HCT116 (cell line): ENCODE data around the gene EIF3L. TPM values are rescaled to one million over a fixed set of nuclear protein-coding genes. Genes with fewer than 3 reads are reported as not detected.

ENCODE experiments used
- ATAC-seq: fragments of 200-7000 bp; cut with Tn5 transposase; 2 replicates; pipeline ENCODE4 v1.9.1; 2020; ENCODE audit warnings: mild to moderate bottlenecking, moderate library complexity
- BruUV-seq: library from RNA; stranded (reverse); fragments of 400-500 nt; replicated peaks from 2 replicates; lab custom pipeline; 2021; lab: Mats Ljungman, UMichigan
- CTCF ChIA-PET: fragments of 300-600 bp; sonication (Branson Sonifier 250); formaldehyde crosslinking; loops from one replicate; lab custom pipeline; 2021; ENCODE audit warnings: antibody characterized with exemption; lab: Charles Lee
- POLR2A ChIA-PET: fragments of 300-600, 350-600 bp; sonication (Branson Sonifier 250); formaldehyde crosslinking; loops from one replicate; lab custom pipeline; 2021; ENCODE audit warnings: antibody characterized with exemption; lab: Charles Lee
- RAD21 ChIA-PET, 2 experiments: fragments of 300-600 bp; sonication (Branson Sonifier 250); formaldehyde crosslinking; loops; one replicate each; lab custom pipeline; 2023; ENCODE audit warnings: low total read pairs in 2 of 2; ENCODE audit not compliant: uncharacterized antibody in 2 of 2, unreplicated experiment in 2 of 2, low non-redundant PET in 1 of 2; lab: Charles Lee
- DNase-seq: peaks from one replicate; pipeline ENCODE4 v3.0.0-alpha.2; 2010; ENCODE audit warnings: low read depth, low spot score
- H2AFZ ChIP-seq: fragments of 200-600 bp; shearing (Covaris generic), sonication (generic); 2 replicates; pipeline ENCODE4 v1.6.1; 2017; ENCODE audit warnings: low read depth, mixed run types, mixed read lengths, antibody characterized with exemption, low read length; ENCODE audit not compliant: poor library complexity, severe bottlenecking
- H3K27ac ChIP-seq: 2 replicates; pipeline ENCODE4 v1.5.1; 2012; ENCODE audit warnings: low read depth, low read length
- H3K27me3 ChIP-seq: fragments of 200-600 bp; sonication (generic); 2 replicates; pipeline ENCODE4 v1.6.1; 2016; ENCODE audit warnings: mixed run types, low read length, mixed read lengths; ENCODE audit not compliant: insufficient read depth
- H3K36me3 ChIP-seq, 2 experiments: fragments of 200-500 bp in 1 of 2; fragments of 200-600 bp in 1 of 2; sonication (Bioruptor generic) in 1 of 2; sonication (generic) in 1 of 2; 2 replicates each; pipeline versions ENCODE4 v1.5.1 to v1.6.1; 2014 to 2016; ENCODE audit warnings: low read length in 2 of 2, inconsistent platforms in 1 of 2, mixed read lengths in 1 of 2, mixed run types in 1 of 2; ENCODE audit not compliant: insufficient read depth in 2 of 2, control insufficient read depth in 1 of 2
- H3K4me1 ChIP-seq, 2 experiments: fragments of 200-600 bp in 1 of 2; sonication (generic) in 1 of 2; 2 replicates each; pipeline versions ENCODE4 v1.5.1 to v1.6.1; 2012 to 2017; ENCODE audit warnings: low read length in 2 of 2, inconsistent platforms in 1 of 2, mild to moderate bottlenecking in 1 of 2, mixed read lengths in 1 of 2, mixed run types in 1 of 2, moderate library complexity in 1 of 2; ENCODE audit not compliant: insufficient read depth in 2 of 2, control insufficient read depth in 1 of 2
- H3K4me2 ChIP-seq: fragments of 200-600 bp; sonication (generic); 2 replicates; pipeline ENCODE4 v1.6.1; 2017; ENCODE audit warnings: mixed run types, low read length, mixed read lengths
- H3K4me3 ChIP-seq, 2 experiments: fragments of 200-600 bp in 1 of 2; sonication (generic) in 1 of 2; replicated peaks in 1 of 2; 2 replicates each; pipeline ENCODE4 v1.5.1; 2011 to 2016; ENCODE audit warnings: low read length in 2 of 2, control low read depth in 1 of 2, low read depth in 1 of 2, mild to moderate bottlenecking in 1 of 2, mixed read lengths in 1 of 2, mixed run types in 1 of 2
- H3K79me2 ChIP-seq: fragments of 200-600 bp; sonication (generic); 2 replicates; pipeline ENCODE4 v1.6.1; 2017; ENCODE audit warnings: mild to moderate bottlenecking, mixed run types, low read length, moderate library complexity, mixed read lengths; ENCODE audit not compliant: insufficient read depth
- H3K9ac ChIP-seq: fragments of 200-600 bp; sonication (generic); 2 replicates; pipeline ENCODE4 v1.6.1; 2016; ENCODE audit warnings: low read length, mixed read lengths
- H3K9me2 ChIP-seq: fragments of 200-600 bp; sonication (generic), shearing (Covaris generic); 2 replicates; pipeline ENCODE4 v1.6.1; 2017; ENCODE audit warnings: mixed run types, mild to moderate bottlenecking, moderate library complexity; ENCODE audit not compliant: insufficient read depth
- H3K9me3 ChIP-seq, 2 experiments: fragments of 200-500 bp in 1 of 2; fragments of 200-600 bp in 1 of 2; sonication (Bioruptor generic) in 1 of 2; sonication (generic) in 1 of 2; 2 replicates each; pipeline ENCODE4 v1.6.1; 2014 to 2017; ENCODE audit warnings: low read length in 2 of 2, mixed read lengths in 2 of 2, inconsistent platforms in 1 of 2, low read depth in 1 of 2, mild to moderate bottlenecking in 1 of 2, mixed run types in 1 of 2, moderate library complexity in 1 of 2; ENCODE audit not compliant: control insufficient read depth in 1 of 2, insufficient read depth in 1 of 2
- H4K20me1 ChIP-seq: fragments of 200-600 bp; sonication (generic), shearing (Covaris generic); 2 replicates; pipeline ENCODE4 v1.6.1; 2017; ENCODE audit warnings: mixed run types, mild to moderate bottlenecking, moderate library complexity; ENCODE audit not compliant: insufficient read depth
- CBX3 ChIP-seq: IDR thresholded peaks from 2 replicates; pipeline ENCODE4 v1.6.1; 2012; ENCODE audit warnings: low read depth
- ELF1 ChIP-seq: IDR thresholded peaks from 2 replicates; pipeline ENCODE4 v1.6.1; 2012; ENCODE audit warnings: low read depth, borderline replicate concordance
- EZH2 ChIP-seq: fragments of 200-600 bp; sonication (generic); IDR thresholded peaks from 2 replicates; pipeline ENCODE4 v1.6.1; 2017; ENCODE audit warnings: antibody characterized with exemption, mixed run types
- JUND ChIP-seq: IDR thresholded peaks from 2 replicates; pipeline ENCODE4 v1.6.1; 2012
- MAX ChIP-seq: IDR thresholded peaks from 2 replicates; pipeline ENCODE4 v1.6.1; 2012
- POLR2A ChIP-seq: IDR thresholded peaks from 2 replicates; pipeline ENCODE4 v1.7.0; 2011; ENCODE audit warnings: borderline replicate concordance; ENCODE audit not compliant: insufficient read depth, insufficient read length; ENCODE audit errors: extremely low read depth
- POLR2AphosphoS5 ChIP-seq: IDR thresholded peaks from 2 replicates; pipeline ENCODE4 v1.6.1; 2011; ENCODE audit warnings: mild to moderate bottlenecking, low read depth, low read length, moderate library complexity
- SIN3A ChIP-seq: IDR thresholded peaks from 2 replicates; pipeline ENCODE4 v1.6.1; 2012; ENCODE audit warnings: low read depth
- SP1 ChIP-seq: IDR thresholded peaks from 2 replicates; pipeline ENCODE4 v1.6.1; 2012; ENCODE audit warnings: low read depth
- SRF ChIP-seq: IDR thresholded peaks from 2 replicates; pipeline ENCODE4 v1.6.1; 2012; ENCODE audit warnings: low read depth
- TCF7L2 ChIP-seq: IDR thresholded peaks from 2 replicates; pipeline ENCODE4 v1.7.0; 2011; ENCODE audit warnings: borderline replicate concordance, inconsistent platforms; ENCODE audit not compliant: insufficient read depth, insufficient read length; ENCODE audit errors: extremely low read depth
- YY1 ChIP-seq: IDR thresholded peaks from 2 replicates; pipeline ENCODE4 v1.6.1; 2011; ENCODE audit warnings: low read length, low read depth, moderate library complexity, mild to moderate bottlenecking; ENCODE audit not compliant: insufficient replicate concordance; ENCODE audit errors: extremely low read depth
- ZFX ChIP-seq: fragments of 450-650 bp; IDR thresholded peaks from 2 replicates; pipeline ENCODE4 v1.6.1; 2017
- intact Hi-C: fragments of 100-400 bp; cut with micrococcal nuclease; formaldehyde crosslinking; loops from 2 replicates; pipeline ENCODE4 v1.10.0; 2022
- total RNA-seq: library from RNA; stranded (reverse); gene quantifications from one replicate; pipeline ENCODE4 v1.2.1, GENCODE V29; 2021; ENCODE audit not compliant: unreplicated experiment
- TF ChIP-seq, protein P1 (sequence below): IDR thresholded peaks from 2 replicates; pipeline ENCODE4 v1.6.1; 2012; ENCODE audit warnings: low read depth
- TF ChIP-seq, protein P2 (sequence below), 3 experiments: fragments of 200-600 bp in 1 of 3; sonication (generic) in 1 of 3; IDR thresholded peaks in 2 of 3; conservative IDR thresholded peaks in 1 of 3; 2 replicates each; pipeline ENCODE4 v1.5.1; 2012 to 2017; ENCODE audit warnings: low read depth in 2 of 3, low read length in 2 of 3, antibody characterized with exemption in 1 of 3, borderline replicate concordance in 1 of 3, control low read depth in 1 of 3, mild to moderate bottlenecking in 1 of 3, mixed read lengths in 1 of 3, mixed run types in 1 of 3, moderate library complexity in 1 of 3; ENCODE audit not compliant: insufficient read depth in 1 of 3
- TF ChIP-seq, protein P3 (sequence below): IDR thresholded peaks from 2 replicates; pipeline ENCODE4 v1.6.1; 2011; ENCODE audit warnings: mild to moderate bottlenecking, low read length, moderate library complexity; ENCODE audit not compliant: insufficient replicate concordance; ENCODE audit errors: extremely low read depth

EIF3L gene
- total RNA-seq, 1 experiment from 2014 or later: 687 TPM

DNA sequence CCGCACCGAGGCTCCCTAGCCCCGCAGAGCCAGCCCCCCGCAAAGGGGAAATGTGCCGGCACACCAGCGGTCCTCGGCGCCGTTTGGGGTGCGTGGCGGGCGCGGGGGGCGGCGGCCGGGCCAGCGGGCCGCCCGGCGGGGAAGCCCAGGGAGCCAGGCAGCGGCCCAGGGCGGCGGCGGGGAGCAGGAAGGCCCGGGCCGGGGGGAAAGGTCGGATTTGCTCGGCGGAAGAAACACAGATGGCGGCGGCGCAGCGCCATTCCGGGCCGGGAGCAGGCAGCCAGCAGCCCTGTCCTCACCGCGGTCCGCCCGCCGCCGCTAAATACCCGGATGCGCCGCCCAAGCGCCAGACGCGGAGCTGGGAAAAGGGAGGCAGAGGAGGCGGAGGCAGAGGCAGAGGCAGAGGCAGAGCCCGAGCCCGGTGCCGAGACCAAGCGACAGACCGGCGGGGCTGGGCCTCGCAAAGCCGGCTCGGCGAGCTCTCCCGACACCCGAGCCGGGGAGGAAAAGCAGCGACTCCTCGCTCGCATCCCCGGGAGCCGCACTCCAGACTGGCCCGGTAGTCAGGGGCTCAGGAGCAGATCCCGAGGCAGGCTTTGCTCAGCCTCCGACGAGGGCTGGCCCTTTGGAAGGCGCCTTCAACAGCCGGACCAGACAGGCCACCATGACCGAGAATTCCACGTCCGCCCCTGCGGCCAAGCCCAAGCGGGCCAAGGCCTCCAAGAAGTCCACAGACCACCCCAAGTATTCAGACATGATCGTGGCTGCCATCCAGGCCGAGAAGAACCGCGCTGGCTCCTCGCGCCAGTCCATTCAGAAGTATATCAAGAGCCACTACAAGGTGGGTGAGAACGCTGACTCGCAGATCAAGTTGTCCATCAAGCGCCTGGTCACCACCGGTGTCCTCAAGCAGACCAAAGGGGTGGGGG is 44.1 kb upstream of the EIF3L start:
- peak overlapping the region; percentile 98 for H3K9ac ChIP-seq
- CTCF ChIA-PET: interaction anchor here (1.5 kb wide), 1 partner anchor 22 kb away, joined by 6 read pairs; no protein-coding TSS in a partner anchor
- POLR2A ChIA-PET: interaction anchor here (1.0 to 4.3 kb wide), 15 partner anchors 10 to 197 kb away, joined by 3 to 38 read pairs (median 7); partner anchors contain the start of genes ANKRD54, GGA1, LGALS1 and PDXP
- no peaks in the 10 kb centered on the region for H3K36me3 ChIP-seq
- H3K27ac ChIP-seq: peak overlapping the region; percentile 87
- no peaks in the 10 kb centered on the region for H3K9me2 ChIP-seq
- H2AFZ ChIP-seq: no peak overlapping the region
- DNase-seq: peak; percentile 67
- peak; percentile 35 for ATAC-seq
- TF ChIP-seq ELF1 (no peak), TCF7L2 (peak; percentile 39), SRF (no peak), MAX (peak; percentile 72), YY1 (peak; percentile 83), JUND (peak; percentile 61), POLR2A (peak; percentile 94), SP1 (peak; percentile 76), POLR2AphosphoS5 (peak; percentile 98), CBX3 (peak; percentile 76; the same call in 1 of the 2 replicates), ZFX (peak; percentile 61; the same call in 1 of the 2 replicates), SIN3A (peak; percentile 100), EZH2 (no peak)
- TF ChIP-seq, protein P1, sequence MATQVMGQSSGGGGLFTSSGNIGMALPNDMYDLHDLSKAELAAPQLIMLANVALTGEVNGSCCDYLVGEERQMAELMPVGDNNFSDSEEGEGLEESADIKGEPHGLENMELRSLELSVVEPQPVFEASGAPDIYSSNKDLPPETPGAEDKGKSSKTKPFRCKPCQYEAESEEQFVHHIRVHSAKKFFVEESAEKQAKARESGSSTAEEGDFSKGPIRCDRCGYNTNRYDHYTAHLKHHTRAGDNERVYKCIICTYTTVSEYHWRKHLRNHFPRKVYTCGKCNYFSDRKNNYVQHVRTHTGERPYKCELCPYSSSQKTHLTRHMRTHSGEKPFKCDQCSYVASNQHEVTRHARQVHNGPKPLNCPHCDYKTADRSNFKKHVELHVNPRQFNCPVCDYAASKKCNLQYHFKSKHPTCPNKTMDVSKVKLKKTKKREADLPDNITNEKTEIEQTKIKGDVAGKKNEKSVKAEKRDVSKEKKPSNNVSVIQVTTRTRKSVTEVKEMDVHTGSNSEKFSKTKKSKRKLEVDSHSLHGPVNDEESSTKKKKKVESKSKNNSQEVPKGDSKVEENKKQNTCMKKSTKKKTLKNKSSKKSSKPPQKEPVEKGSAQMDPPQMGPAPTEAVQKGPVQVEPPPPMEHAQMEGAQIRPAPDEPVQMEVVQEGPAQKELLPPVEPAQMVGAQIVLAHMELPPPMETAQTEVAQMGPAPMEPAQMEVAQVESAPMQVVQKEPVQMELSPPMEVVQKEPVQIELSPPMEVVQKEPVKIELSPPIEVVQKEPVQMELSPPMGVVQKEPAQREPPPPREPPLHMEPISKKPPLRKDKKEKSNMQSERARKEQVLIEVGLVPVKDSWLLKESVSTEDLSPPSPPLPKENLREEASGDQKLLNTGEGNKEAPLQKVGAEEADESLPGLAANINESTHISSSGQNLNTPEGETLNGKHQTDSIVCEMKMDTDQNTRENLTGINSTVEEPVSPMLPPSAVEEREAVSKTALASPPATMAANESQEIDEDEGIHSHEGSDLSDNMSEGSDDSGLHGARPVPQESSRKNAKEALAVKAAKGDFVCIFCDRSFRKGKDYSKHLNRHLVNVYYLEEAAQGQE: no peak
- TF ChIP-seq, protein P2, sequence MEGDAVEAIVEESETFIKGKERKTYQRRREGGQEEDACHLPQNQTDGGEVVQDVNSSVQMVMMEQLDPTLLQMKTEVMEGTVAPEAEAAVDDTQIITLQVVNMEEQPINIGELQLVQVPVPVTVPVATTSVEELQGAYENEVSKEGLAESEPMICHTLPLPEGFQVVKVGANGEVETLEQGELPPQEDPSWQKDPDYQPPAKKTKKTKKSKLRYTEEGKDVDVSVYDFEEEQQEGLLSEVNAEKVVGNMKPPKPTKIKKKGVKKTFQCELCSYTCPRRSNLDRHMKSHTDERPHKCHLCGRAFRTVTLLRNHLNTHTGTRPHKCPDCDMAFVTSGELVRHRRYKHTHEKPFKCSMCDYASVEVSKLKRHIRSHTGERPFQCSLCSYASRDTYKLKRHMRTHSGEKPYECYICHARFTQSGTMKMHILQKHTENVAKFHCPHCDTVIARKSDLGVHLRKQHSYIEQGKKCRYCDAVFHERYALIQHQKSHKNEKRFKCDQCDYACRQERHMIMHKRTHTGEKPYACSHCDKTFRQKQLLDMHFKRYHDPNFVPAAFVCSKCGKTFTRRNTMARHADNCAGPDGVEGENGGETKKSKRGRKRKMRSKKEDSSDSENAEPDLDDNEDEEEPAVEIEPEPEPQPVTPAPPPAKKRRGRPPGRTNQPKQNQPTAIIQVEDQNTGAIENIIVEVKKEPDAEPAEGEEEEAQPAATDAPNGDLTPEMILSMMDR (IDR thresholded peaks at IDR 0.05 in 2 of 3, conservative IDR thresholded peaks at IDR 0.05 in 1 of 3; ENCODE audit: borderline replicate concordance in 1 of 3, insufficient read depth in 1 of 3, low read depth in 2 of 3, low read length in 2 of 3): no peak
- TF ChIP-seq, protein P3, sequence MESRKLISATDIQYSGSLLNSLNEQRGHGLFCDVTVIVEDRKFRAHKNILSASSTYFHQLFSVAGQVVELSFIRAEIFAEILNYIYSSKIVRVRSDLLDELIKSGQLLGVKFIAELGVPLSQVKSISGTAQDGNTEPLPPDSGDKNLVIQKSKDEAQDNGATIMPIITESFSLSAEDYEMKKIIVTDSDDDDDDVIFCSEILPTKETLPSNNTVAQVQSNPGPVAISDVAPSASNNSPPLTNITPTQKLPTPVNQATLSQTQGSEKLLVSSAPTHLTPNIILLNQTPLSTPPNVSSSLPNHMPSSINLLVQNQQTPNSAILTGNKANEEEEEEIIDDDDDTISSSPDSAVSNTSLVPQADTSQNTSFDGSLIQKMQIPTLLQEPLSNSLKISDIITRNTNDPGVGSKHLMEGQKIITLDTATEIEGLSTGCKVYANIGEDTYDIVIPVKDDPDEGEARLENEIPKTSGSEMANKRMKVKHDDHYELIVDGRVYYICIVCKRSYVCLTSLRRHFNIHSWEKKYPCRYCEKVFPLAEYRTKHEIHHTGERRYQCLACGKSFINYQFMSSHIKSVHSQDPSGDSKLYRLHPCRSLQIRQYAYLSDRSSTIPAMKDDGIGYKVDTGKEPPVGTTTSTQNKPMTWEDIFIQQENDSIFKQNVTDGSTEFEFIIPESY: peak; percentile 78
- intact Hi-C loops: loop anchor here (5.0 kb wide), 1 partner anchor 198 kb away; the partner anchor contains the start of gene GGA1
- BruUV-seq: no TSS peak
- no peaks in the 10 kb centered on the region for H3K27me3 ChIP-seq
- peak overlapping the region; percentile 91 for H3K4me2 ChIP-seq
- peaks cover 45% of the 10 kb centered on the region for H3K79me2 ChIP-seq
- RAD21 ChIA-PET: no interaction called here
- no peaks in the 10 kb centered on the region for H3K9me3 ChIP-seq
- peak overlapping the region; percentile 80 to 95 for H3K4me3 ChIP-seq
- no peaks in the 10 kb centered on the region for H4K20me1 ChIP-seq
- H3K4me1 ChIP-seq: peaks cover 18 to 69% of the 10 kb centered on the region in 2 experiments; a peak in 3 of 4 replicates
